ENCODE results near the gene ZNHIT6. TPM values are rescaled to one million over a fixed set of nuclear protein-coding genes. Genes with fewer than 3 reads are reported as not detected.
A peak's percentile ranks its signal among the peaks of the same experiment; 100 is the strongest.

ZNHIT6 gene
- total RNA-seq, 1 donor from 2014 or later: 34.9 TPM

- Histone ChIP-seq H3K36me3 (ENCODE audit: insufficient read depth, low read length) (peaks cover 10% of the 10 kb centered on the region), H3K9ac (ENCODE audit: low read length) (peak overlapping the region; percentile 92), H3K27ac (ENCODE audit: low read depth, low read length) (peak overlapping the region; percentile 63), H3K4me1 (ENCODE audit: insufficient read depth, low read length) (peaks cover 5% of the 10 kb centered on the region), H3K4me2 (ENCODE audit: low read length) (peak overlapping the region; percentile 96), H3K9me3 (ENCODE audit: insufficient read depth, low read depth, low read length) (no peaks in the 10 kb centered on the region), H3K4me3 (ENCODE audit: insufficient read depth, low read depth, low read length) (peak overlapping the region; percentile 92), H3K27me3 (ENCODE audit: insufficient read depth, low read length) (no peaks in the 10 kb centered on the region), H2AFZ (ENCODE audit: low read depth, low read length) (peak overlapping the region; percentile 89), H4K20me1 (ENCODE audit: insufficient read depth, low read length) (no peaks in the 10 kb centered on the region), H3K79me2 (ENCODE audit: insufficient read depth, low read length) (peaks cover 43% of the 10 kb centered on the region)
- DNase-seq (ENCODE audit: low read depth): no peak
- Mint-ChIP-seq H3K4me1 (ENCODE audit: low read depth, unreplicated experiment) (no peaks in the 10 kb centered on the region), H3K9me3 (ENCODE audit: unreplicated experiment) (no peaks in the 10 kb centered on the region), H3K36me3 (ENCODE audit: low read depth, unreplicated experiment) (peaks cover 7% of the 10 kb centered on the region), H3K4me3 (ENCODE audit: unreplicated experiment) (no peak overlapping the region), H3K27me3 (ENCODE audit: low read depth, unreplicated experiment) (no peaks in the 10 kb centered on the region), H3K27ac (ENCODE audit: unreplicated experiment) (no peak overlapping the region)
- TF ChIP-seq EZH2 (IDR thresholded peaks at IDR 0.05; ENCODE audit: insufficient read depth, low read length): no peak
- TF ChIP-seq, protein P1, sequence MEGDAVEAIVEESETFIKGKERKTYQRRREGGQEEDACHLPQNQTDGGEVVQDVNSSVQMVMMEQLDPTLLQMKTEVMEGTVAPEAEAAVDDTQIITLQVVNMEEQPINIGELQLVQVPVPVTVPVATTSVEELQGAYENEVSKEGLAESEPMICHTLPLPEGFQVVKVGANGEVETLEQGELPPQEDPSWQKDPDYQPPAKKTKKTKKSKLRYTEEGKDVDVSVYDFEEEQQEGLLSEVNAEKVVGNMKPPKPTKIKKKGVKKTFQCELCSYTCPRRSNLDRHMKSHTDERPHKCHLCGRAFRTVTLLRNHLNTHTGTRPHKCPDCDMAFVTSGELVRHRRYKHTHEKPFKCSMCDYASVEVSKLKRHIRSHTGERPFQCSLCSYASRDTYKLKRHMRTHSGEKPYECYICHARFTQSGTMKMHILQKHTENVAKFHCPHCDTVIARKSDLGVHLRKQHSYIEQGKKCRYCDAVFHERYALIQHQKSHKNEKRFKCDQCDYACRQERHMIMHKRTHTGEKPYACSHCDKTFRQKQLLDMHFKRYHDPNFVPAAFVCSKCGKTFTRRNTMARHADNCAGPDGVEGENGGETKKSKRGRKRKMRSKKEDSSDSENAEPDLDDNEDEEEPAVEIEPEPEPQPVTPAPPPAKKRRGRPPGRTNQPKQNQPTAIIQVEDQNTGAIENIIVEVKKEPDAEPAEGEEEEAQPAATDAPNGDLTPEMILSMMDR (IDR thresholded peaks at IDR 0.05; ENCODE audit: insufficient read depth, low read depth, low read length): no peak
- FAIRE-seq: no peak
Observed at GRCh38 chr1:85708829-85709227, 595 bp upstream of the ZNHIT6 start.

- Mint-ChIP-seq H3K27me3 (ENCODE audit: low read depth, unreplicated experiment) (no peaks in the 10 kb centered on the region), H3K36me3 (ENCODE audit: low read depth, unreplicated experiment) (peaks cover 11% of the 10 kb centered on the region), H3K4me1 (ENCODE audit: low read depth, unreplicated experiment) (no peaks in the 10 kb centered on the region), H3K4me3 (ENCODE audit: unreplicated experiment) (no peak overlapping the region), H3K27ac (ENCODE audit: unreplicated experiment) (no peak overlapping the region), H3K9me3 (ENCODE audit: unreplicated experiment) (no peaks in the 10 kb centered on the region)
- H2AFZ ChIP-seq (ENCODE audit: low read depth, low read length): peak overlapping the region; percentile 89
- H3K4me3 ChIP-seq (ENCODE audit: insufficient read depth, low read depth, low read length): peak overlapping the region; percentile 92
- H3K79me2 ChIP-seq (ENCODE audit: insufficient read depth, low read length): peaks cover 57% of the 10 kb centered on the region
- peak overlapping the region; percentile 96 for H3K4me2 ChIP-seq (ENCODE audit: low read length)
- H3K9me3 ChIP-seq (ENCODE audit: insufficient read depth, low read depth, low read length): no peaks in the 10 kb centered on the region
- no peak for FAIRE-seq
- H3K36me3 ChIP-seq (ENCODE audit: insufficient read depth, low read length): peaks cover 17% of the 10 kb centered on the region
- H3K9ac ChIP-seq (ENCODE audit: low read length): peak overlapping the region; percentile 92
- H4K20me1 ChIP-seq (ENCODE audit: insufficient read depth, low read length): no peaks in the 10 kb centered on the region
- no peaks in the 10 kb centered on the region for H3K27me3 ChIP-seq (ENCODE audit: insufficient read depth, low read length)
- peak overlapping the region; percentile 63 for H3K27ac ChIP-seq (ENCODE audit: low read depth, low read length)
- TF ChIP-seq, protein P1 (IDR thresholded peaks at IDR 0.05; ENCODE audit: insufficient read depth, low read depth, low read length): no peak
- TF ChIP-seq EZH2 (IDR thresholded peaks at IDR 0.05; ENCODE audit: insufficient read depth, low read length): no peak
- DNase-seq (ENCODE audit: low read depth): no peak
- H3K4me1 ChIP-seq (ENCODE audit: insufficient read depth, low read length): peaks cover 5% of the 10 kb centered on the region
Observed at GRCh38 chr1:85707267-85707989, 805 bp downstream of the ZNHIT6 start.

DNA sequence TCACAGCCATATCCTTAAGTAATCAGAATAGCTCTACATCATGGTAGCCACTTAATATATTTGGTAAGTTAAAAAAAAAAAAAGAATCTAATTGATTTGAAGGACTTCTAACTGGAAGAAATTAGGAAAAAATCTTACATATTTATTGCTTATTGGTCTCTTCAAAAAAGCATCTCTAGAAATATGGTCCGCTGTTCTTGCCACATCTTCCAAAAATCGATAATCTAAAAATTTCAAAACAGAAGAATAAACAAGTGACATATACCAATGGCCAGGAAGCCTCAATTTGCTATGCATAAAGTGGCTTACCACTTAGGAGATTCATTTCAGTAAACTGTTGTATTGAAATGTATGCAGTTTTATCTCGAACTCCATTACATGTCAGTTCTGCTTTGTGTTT, 2.3 kb downstream of the ZNHIT6 start:
- no peak overlapping the region for H3K27ac ChIP-seq (ENCODE audit: low read depth, low read length)
- H3K27me3 Mint-ChIP-seq (ENCODE audit: low read depth, unreplicated experiment): no peaks in the 10 kb centered on the region
- no peak overlapping the region for H3K4me3 ChIP-seq (ENCODE audit: insufficient read depth, low read depth, low read length)

More for the DNA sequence above, 2.3 kb downstream of the ZNHIT6 start:
- Mint-ChIP-seq H3K27ac (ENCODE audit: unreplicated experiment) (no peak overlapping the region), H3K9me3 (ENCODE audit: unreplicated experiment) (no peaks in the 10 kb centered on the region), H3K36me3 (ENCODE audit: low read depth, unreplicated experiment) (peaks cover 11% of the 10 kb centered on the region), H3K4me3 (ENCODE audit: unreplicated experiment) (no peak overlapping the region), H3K4me1 (ENCODE audit: low read depth, unreplicated experiment) (no peaks in the 10 kb centered on the region)
- no peak for TF ChIP-seq EZH2 (IDR thresholded peaks at IDR 0.05; ENCODE audit: insufficient read depth, low read length)
- TF ChIP-seq, protein P1 (IDR thresholded peaks at IDR 0.05; ENCODE audit: insufficient read depth, low read depth, low read length): no peak
- H3K27me3 ChIP-seq (ENCODE audit: insufficient read depth, low read length): no peaks in the 10 kb centered on the region
- DNase-seq (ENCODE audit: low read depth) (no peak), FAIRE-seq (no peak)
- no peak overlapping the region for H3K9ac ChIP-seq (ENCODE audit: low read length)
- no peaks in the 10 kb centered on the region for H3K9me3 ChIP-seq (ENCODE audit: insufficient read depth, low read depth, low read length)
- H3K79me2 ChIP-seq (ENCODE audit: insufficient read depth, low read length): peaks cover 63% of the 10 kb centered on the region
- H2AFZ ChIP-seq (ENCODE audit: low read depth, low read length): no peak overlapping the region
- no peak overlapping the region for H3K4me2 ChIP-seq (ENCODE audit: low read length)
- no peaks in the 10 kb centered on the region for H4K20me1 ChIP-seq (ENCODE audit: insufficient read depth, low read length)
- H3K4me1 ChIP-seq (ENCODE audit: insufficient read depth, low read length): peaks cover 5% of the 10 kb centered on the region
- H3K36me3 ChIP-seq (ENCODE audit: insufficient read depth, low read length): peaks cover 29% of the 10 kb centered on the region

Data from astrocyte (in vitro differentiated cells and primary cell).